Gastroesophageal sphincter (tissue), 3 donors: Measurements from ENCODE around the gene TMEM221.

Source experiments
- CTCF ChIP-seq, 4 experiments: fragments of 200-600 bp in 2 of 4; fragments of 450-650 bp in 2 of 4; sonication (generic) in 1 of 4; IDR thresholded peaks; one replicate each; pipeline ENCODE4 v1.5.1; 2017 to 2019; ENCODE audit warnings: antibody characterized with exemption in 4 of 4, mild to moderate bottlenecking in 2 of 4, moderate library complexity in 2 of 4
- EP300 ChIP-seq: sonication (generic); formaldehyde crosslinking; IDR thresholded peaks from one replicate; pipeline ENCODE4 v1.6.1; 2017; ENCODE audit warnings: antibody characterized with exemption, mild to moderate bottlenecking
- POLR2A ChIP-seq, 2 donors: fragments of 450-650 bp; IDR thresholded peaks; one replicate each; pipeline ENCODE4 v1.6.1; 2017; ENCODE audit warnings: antibody characterized with exemption in 2 of 2, mild to moderate bottlenecking in 2 of 2, moderate library complexity in 1 of 2
- POLR2AphosphoS5 ChIP-seq: sonication (generic); formaldehyde crosslinking; IDR thresholded peaks from one replicate; pipeline ENCODE4 v1.6.1; 2017; ENCODE audit warnings: antibody characterized with exemption

- TF ChIP-seq EP300 (no peak), CTCF (IDR thresholded peaks at IDR 0.05) (no peak), POLR2A (IDR thresholded peaks at IDR 0.05) (no peak), POLR2AphosphoS5 (no peak)
These were observed 34.4 kb downstream of the TMEM221 start for GRCh38 chr19:17414097-17414496.
